ENCODE measurements around the gene ALG13. TPM values are rescaled to one million over a fixed set of nuclear protein-coding genes. Genes with fewer than 3 reads are reported as not detected.

Gene ALG13
- total RNA-seq, 1 experiment from 2014 or later, result 36.2 TPM

DNA sequence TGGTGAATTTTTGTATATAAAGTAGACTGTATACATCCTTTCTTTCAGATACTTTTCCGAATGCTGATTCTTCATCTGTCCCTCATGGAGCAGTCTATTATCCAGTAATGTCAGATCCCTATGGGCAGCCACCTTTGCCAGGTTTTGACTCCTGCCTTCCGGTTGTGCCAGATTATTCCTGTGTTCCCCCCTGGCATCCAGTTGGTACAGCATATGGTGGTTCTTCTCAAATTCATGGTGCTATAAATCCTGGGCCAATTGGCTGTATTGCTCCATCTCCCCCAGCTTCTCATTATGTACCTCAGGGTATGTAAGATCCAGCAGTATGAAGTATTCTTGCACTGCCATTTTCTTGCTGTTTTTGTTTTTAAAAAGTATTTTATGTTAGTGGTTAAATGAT is 78.7 kb downstream of the ALG13 start (continued):
- no peak for TF ChIP-seq ZNF219 (CRISPR knock-in tag; IDR thresholded peaks at IDR 0.05; ENCODE audit: borderline replicate concordance)

DNA sequence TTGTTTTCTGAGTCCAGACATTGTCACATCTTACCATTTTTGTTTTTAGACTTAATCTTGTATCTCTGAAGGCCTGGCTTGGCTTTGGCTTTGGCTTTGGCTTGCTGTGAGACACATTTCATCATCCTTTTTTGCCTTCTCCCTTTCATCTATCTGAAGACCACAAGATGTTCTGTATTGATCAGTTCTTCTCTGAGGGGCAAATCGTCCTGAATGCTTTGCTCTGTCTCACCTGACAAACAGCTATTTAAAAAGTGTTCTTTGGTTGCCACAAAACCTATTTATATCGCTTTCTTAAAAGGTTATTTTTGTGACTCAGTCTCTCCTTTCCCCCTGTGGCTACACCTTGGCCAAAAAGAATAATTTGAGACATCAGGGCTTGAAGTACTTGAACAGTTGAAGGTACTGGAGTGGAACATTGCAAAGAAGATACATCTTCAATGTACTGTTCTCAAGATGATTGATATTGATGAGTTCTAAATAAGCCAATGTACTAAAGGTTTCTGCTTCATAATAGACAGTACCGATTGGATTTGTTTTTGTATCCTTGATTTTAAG is 80.7 kb downstream of the ALG13 start:
- DNase-seq (ENCODE audit: low spot score), result no peak
- Mint-ChIP-seq H3K27me3 (ENCODE audit: low read depth) (no peaks in the 10 kb centered on the region), H3K4me3 (no peak overlapping the region), H3K9me3 (no peaks in the 10 kb centered on the region), H3K27ac (no peak overlapping the region), H3K36me3 (peaks cover 11% of the 10 kb centered on the region), H3K4me1 (no peaks in the 10 kb centered on the region)
- ATAC-seq, result no peak
- CTCF ChIA-PET, result no interaction called here
- POLR2A ChIA-PET, result no interaction called here
- no peak for TF ChIP-seq TP53 (CRISPR knock-in tag; IDR thresholded peaks at IDR 0.05)
- TF ChIP-seq, protein P1, sequence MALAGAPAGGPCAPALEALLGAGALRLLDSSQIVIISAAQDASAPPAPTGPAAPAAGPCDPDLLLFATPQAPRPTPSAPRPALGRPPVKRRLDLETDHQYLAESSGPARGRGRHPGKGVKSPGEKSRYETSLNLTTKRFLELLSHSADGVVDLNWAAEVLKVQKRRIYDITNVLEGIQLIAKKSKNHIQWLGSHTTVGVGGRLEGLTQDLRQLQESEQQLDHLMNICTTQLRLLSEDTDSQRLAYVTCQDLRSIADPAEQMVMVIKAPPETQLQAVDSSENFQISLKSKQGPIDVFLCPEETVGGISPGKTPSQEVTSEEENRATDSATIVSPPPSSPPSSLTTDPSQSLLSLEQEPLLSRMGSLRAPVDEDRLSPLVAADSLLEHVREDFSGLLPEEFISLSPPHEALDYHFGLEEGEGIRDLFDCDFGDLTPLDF (CRISPR knock-in tag; IDR thresholded peaks at IDR 0.05), result no peak
- TF ChIP-seq RELA (CRISPR knock-in tag; IDR thresholded peaks at IDR 0.05; ENCODE audit: borderline replicate concordance), result no peak
- no peak for TF ChIP-seq ETV6 (CRISPR knock-in tag; IDR thresholded peaks at IDR 0.05)
- TF ChIP-seq SP1 (CRISPR knock-in tag; conservative IDR thresholded peaks at IDR 0.05), result no peak
- no peak for TF ChIP-seq TCF7 (CRISPR knock-in tag; IDR thresholded peaks at IDR 0.05; ENCODE audit: low read depth)

DNA sequence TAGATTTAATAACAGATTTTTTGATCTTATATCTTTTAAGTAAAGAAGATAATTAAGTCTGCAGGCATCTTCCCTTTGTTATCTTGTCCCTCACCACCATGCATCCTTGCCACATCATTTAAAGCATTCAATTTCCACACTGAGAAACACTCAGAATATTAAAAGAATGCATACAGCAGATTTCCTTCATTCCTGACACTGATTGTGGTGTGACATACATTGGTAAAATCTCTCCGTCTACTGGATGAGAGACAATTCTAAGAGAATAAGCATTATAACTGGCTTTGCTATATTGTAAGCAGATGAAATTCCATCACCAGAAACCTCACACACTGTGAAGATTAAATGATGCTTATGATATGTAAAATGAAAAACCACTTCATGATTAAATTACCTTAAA is 97.6 kb downstream of the ALG13 start:
- no peak overlapping the region for H3K27ac Mint-ChIP-seq
- no peak for ATAC-seq

DNA sequence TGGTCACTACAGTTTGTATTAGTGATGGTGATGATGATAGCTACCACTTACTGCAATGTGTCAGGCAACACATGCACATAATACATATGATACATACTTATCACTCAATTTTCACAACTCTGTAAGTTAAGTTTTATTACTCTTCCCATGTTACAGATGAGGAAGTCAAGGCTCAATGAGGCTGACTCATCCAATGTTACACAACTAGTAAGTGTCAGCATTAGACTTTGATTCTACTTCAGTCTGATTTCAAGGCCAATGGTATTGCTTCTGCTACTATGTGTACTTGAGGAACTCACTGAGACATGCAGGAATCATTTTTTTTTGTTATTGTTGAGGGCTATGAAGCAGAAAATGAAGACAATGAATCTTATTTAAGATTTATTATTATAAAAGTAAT is 98.6 kb downstream of the ALG13 start:
- DNase-seq (ENCODE audit: low spot score) (no peak), ATAC-seq (no peak)
- no peak overlapping the region for H3K27ac Mint-ChIP-seq
- no peaks in the 10 kb centered on the region for H3K36me3 Mint-ChIP-seq
- H3K4me1 Mint-ChIP-seq, result no peaks in the 10 kb centered on the region
- H3K27me3 Mint-ChIP-seq (ENCODE audit: low read depth), result no peaks in the 10 kb centered on the region
- ChIA-PET CTCF (no interaction called here), POLR2A (no interaction called here)
- H3K9me3 Mint-ChIP-seq, result peaks cover 8% of the 10 kb centered on the region; the same call in 1 of the 2 replicates
- H3K4me3 Mint-ChIP-seq, result no peak overlapping the region
- no peak for TF ChIP-seq CBFB (CRISPR knock-in tag; IDR thresholded peaks at IDR 0.05; ENCODE audit: low read depth)
- TF ChIP-seq, protein P2, sequence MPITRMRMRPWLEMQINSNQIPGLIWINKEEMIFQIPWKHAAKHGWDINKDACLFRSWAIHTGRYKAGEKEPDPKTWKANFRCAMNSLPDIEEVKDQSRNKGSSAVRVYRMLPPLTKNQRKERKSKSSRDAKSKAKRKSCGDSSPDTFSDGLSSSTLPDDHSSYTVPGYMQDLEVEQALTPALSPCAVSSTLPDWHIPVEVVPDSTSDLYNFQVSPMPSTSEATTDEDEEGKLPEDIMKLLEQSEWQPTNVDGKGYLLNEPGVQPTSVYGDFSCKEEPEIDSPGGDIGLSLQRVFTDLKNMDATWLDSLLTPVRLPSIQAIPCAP (CRISPR knock-in tag; IDR thresholded peaks at IDR 0.05), result no peak
- TF ChIP-seq, protein P3, sequence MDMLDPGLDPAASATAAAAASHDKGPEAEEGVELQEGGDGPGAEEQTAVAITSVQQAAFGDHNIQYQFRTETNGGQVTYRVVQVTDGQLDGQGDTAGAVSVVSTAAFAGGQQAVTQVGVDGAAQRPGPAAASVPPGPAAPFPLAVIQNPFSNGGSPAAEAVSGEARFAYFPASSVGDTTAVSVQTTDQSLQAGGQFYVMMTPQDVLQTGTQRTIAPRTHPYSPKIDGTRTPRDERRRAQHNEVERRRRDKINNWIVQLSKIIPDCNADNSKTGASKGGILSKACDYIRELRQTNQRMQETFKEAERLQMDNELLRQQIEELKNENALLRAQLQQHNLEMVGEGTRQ (CRISPR knock-in tag; IDR thresholded peaks at IDR 0.05), result no peak
- TF ChIP-seq, protein P4, sequence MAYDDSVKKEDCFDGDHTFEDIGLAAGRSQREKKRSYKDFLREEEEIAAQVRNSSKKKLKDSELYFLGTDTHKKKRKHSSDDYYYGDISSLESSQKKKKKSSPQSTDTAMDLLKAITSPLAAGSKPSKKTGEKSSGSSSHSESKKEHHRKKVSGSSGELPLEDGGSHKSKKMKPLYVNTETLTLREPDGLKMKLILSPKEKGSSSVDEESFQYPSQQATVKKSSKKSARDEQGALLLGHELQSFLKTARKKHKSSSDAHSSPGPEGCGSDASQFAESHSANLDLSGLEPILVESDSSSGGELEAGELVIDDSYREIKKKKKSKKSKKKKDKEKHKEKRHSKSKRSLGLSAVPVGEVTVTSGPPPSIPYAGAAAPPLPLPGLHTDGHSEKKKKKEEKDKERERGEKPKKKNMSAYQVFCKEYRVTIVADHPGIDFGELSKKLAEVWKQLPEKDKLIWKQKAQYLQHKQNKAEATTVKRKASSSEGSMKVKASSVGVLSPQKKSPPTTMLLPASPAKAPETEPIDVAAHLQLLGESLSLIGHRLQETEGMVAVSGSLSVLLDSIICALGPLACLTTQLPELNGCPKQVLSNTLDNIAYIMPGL (CRISPR knock-in tag; IDR thresholded peaks at IDR 0.05), result no peak
- TF ChIP-seq, protein P5, sequence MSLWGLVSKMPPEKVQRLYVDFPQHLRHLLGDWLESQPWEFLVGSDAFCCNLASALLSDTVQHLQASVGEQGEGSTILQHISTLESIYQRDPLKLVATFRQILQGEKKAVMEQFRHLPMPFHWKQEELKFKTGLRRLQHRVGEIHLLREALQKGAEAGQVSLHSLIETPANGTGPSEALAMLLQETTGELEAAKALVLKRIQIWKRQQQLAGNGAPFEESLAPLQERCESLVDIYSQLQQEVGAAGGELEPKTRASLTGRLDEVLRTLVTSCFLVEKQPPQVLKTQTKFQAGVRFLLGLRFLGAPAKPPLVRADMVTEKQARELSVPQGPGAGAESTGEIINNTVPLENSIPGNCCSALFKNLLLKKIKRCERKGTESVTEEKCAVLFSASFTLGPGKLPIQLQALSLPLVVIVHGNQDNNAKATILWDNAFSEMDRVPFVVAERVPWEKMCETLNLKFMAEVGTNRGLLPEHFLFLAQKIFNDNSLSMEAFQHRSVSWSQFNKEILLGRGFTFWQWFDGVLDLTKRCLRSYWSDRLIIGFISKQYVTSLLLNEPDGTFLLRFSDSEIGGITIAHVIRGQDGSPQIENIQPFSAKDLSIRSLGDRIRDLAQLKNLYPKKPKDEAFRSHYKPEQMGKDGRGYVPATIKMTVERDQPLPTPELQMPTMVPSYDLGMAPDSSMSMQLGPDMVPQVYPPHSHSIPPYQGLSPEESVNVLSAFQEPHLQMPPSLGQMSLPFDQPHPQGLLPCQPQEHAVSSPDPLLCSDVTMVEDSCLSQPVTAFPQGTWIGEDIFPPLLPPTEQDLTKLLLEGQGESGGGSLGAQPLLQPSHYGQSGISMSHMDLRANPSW (CRISPR knock-in tag; conservative IDR thresholded peaks at IDR 0.05; ENCODE audit: low read depth), result no peak
- no peak for TF ChIP-seq CREM (CRISPR knock-in tag; IDR thresholded peaks at IDR 0.05)
- no peak for TF ChIP-seq ELF4 (CRISPR knock-in tag; IDR thresholded peaks at IDR 0.05; ENCODE audit: low read depth)
- TF ChIP-seq, protein P6, sequence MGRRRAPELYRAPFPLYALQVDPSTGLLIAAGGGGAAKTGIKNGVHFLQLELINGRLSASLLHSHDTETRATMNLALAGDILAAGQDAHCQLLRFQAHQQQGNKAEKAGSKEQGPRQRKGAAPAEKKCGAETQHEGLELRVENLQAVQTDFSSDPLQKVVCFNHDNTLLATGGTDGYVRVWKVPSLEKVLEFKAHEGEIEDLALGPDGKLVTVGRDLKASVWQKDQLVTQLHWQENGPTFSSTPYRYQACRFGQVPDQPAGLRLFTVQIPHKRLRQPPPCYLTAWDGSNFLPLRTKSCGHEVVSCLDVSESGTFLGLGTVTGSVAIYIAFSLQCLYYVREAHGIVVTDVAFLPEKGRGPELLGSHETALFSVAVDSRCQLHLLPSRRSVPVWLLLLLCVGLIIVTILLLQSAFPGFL (CRISPR knock-in tag; IDR thresholded peaks at IDR 0.05; ENCODE audit: borderline replicate concordance), result no peak
- TF ChIP-seq ATF1 (CRISPR knock-in tag; IDR thresholded peaks at IDR 0.05), result no peak

More for the DNA sequence above, 97.6 kb downstream of the ALG13 start:
- Mint-ChIP-seq H3K27me3 (ENCODE audit: low read depth) (no peaks in the 10 kb centered on the region), H3K4me1 (no peaks in the 10 kb centered on the region), H3K4me3 (no peak overlapping the region), H3K36me3 (no peaks in the 10 kb centered on the region), H3K9me3 (peaks cover under 1% of the 10 kb centered on the region; the same call in 1 of the 2 replicates)
- no peak for TF ChIP-seq CREM (CRISPR knock-in tag; IDR thresholded peaks at IDR 0.05)
- TF ChIP-seq EMX1 (CRISPR knock-in tag; IDR thresholded peaks at IDR 0.05), result no peak
- no peak for TF ChIP-seq ETV6 (CRISPR knock-in tag; IDR thresholded peaks at IDR 0.05)
- no peak for TF ChIP-seq FOXK1 (CRISPR knock-in tag; IDR thresholded peaks at IDR 0.05)
- TF ChIP-seq, protein P7, sequence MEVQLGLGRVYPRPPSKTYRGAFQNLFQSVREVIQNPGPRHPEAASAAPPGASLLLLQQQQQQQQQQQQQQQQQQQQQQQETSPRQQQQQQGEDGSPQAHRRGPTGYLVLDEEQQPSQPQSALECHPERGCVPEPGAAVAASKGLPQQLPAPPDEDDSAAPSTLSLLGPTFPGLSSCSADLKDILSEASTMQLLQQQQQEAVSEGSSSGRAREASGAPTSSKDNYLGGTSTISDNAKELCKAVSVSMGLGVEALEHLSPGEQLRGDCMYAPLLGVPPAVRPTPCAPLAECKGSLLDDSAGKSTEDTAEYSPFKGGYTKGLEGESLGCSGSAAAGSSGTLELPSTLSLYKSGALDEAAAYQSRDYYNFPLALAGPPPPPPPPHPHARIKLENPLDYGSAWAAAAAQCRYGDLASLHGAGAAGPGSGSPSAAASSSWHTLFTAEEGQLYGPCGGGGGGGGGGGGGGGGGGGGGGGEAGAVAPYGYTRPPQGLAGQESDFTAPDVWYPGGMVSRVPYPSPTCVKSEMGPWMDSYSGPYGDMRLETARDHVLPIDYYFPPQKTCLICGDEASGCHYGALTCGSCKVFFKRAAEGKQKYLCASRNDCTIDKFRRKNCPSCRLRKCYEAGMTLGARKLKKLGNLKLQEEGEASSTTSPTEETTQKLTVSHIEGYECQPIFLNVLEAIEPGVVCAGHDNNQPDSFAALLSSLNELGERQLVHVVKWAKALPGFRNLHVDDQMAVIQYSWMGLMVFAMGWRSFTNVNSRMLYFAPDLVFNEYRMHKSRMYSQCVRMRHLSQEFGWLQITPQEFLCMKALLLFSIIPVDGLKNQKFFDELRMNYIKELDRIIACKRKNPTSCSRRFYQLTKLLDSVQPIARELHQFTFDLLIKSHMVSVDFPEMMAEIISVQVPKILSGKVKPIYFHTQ (CRISPR knock-in tag; IDR thresholded peaks at IDR 0.05), result no peak
- ChIA-PET POLR2A (no interaction called here), CTCF (no interaction called here)
- no peak for DNase-seq (ENCODE audit: low spot score)

Data from WTC11 (cell line).